H9 (cell line): ENCODE data around the gene KIF12. TPM values are rescaled to one million over a fixed set of nuclear protein-coding genes. Genes with fewer than 3 reads are reported as not detected.

Experiments
- DNase-seq: peaks from one replicate; pipeline ENCODE4 v3.0.0-alpha.2; 2017
- H2AFZ ChIP-seq: one replicate; pipeline ENCODE4 v1.6.1; 2013; ENCODE audit warnings: mild to moderate bottlenecking, low read length, control low read depth, moderate library complexity
- H2AK5ac ChIP-seq: 2 replicates; pipeline ENCODE4 v1.6.1; 2013; ENCODE audit warnings: low read length, control low read depth, mixed read lengths; ENCODE audit not compliant: insufficient read length
- H2BK120ac ChIP-seq: one replicate; pipeline ENCODE4 v1.6.1; 2013; ENCODE audit warnings: low read depth, mild to moderate bottlenecking, low read length, control low read depth, inconsistent platforms; ENCODE audit not compliant: poor library complexity, severe bottlenecking
- H2BK12ac ChIP-seq: 2 replicates; pipeline ENCODE4 v1.6.1; 2013; ENCODE audit warnings: low read length, control low read depth, mixed read lengths, low read depth; ENCODE audit not compliant: insufficient read length
- H2BK15ac ChIP-seq: 2 replicates; pipeline ENCODE4 v1.6.1; 2013; ENCODE audit warnings: low read depth, low read length, control low read depth
- H2BK20ac ChIP-seq: one replicate; pipeline ENCODE4 v1.6.1; 2013; ENCODE audit warnings: low read depth, mild to moderate bottlenecking, low read length, control low read depth, inconsistent platforms; ENCODE audit not compliant: poor library complexity, severe bottlenecking
- H2BK5ac ChIP-seq: 2 replicates; pipeline ENCODE4 v1.6.1; 2013; ENCODE audit warnings: low read length, control low read depth, mixed read lengths; ENCODE audit not compliant: insufficient read length
- H3K14ac ChIP-seq: 2 replicates; pipeline ENCODE4 v1.6.1; 2013; ENCODE audit warnings: low read length, control low read depth; ENCODE audit not compliant: insufficient read depth
- H3K18ac ChIP-seq: 2 replicates; pipeline ENCODE4 v1.6.1; 2013; ENCODE audit warnings: low read depth, mild to moderate bottlenecking, mixed read lengths, low read length, control low read depth; ENCODE audit not compliant: insufficient read length
- H3K23ac ChIP-seq: 2 replicates; pipeline ENCODE4 v1.6.1; 2013; ENCODE audit warnings: low read length, control low read depth, mixed read lengths, low read depth; ENCODE audit not compliant: insufficient read length
- H3K23me2 ChIP-seq: 2 replicates; pipeline ENCODE4 v1.6.1; 2013; ENCODE audit warnings: low read depth, mild to moderate bottlenecking, mixed read lengths, low read length, control low read depth; ENCODE audit not compliant: insufficient read length, poor library complexity, severe bottlenecking
- H3K27ac ChIP-seq: 2 replicates; pipeline ENCODE4 v1.5.1; 2013; ENCODE audit warnings: low read length, control low read depth, mixed read lengths, low read depth; ENCODE audit not compliant: insufficient read length
- H3K27me3 ChIP-seq: 2 replicates; pipeline ENCODE4 v1.6.1; 2013; ENCODE audit warnings: low read length, control low read depth, inconsistent platforms; ENCODE audit not compliant: insufficient read depth
- H3K4ac ChIP-seq: 2 replicates; pipeline ENCODE4 v1.6.1; 2013; ENCODE audit warnings: low read depth, mild to moderate bottlenecking, control low read depth, inconsistent platforms, low read length, moderate library complexity
- H3K4me1 ChIP-seq: 2 replicates; pipeline ENCODE4 v1.6.1; 2013; ENCODE audit warnings: low read length, control low read depth, inconsistent platforms; ENCODE audit not compliant: insufficient read depth
- H3K4me2 ChIP-seq: 2 replicates; pipeline ENCODE4 v1.6.1; 2013; ENCODE audit warnings: low read length, control low read depth, mixed read lengths; ENCODE audit not compliant: insufficient read length, insufficient read depth
- H3K56ac ChIP-seq: 2 replicates; pipeline ENCODE4 v1.6.1; 2013; ENCODE audit warnings: low read depth, mild to moderate bottlenecking, mixed read lengths, low read length, control low read depth; ENCODE audit not compliant: insufficient read length
- H3K79me1 ChIP-seq: 2 replicates; pipeline ENCODE4 v1.6.1; 2013; ENCODE audit warnings: low read depth, mild to moderate bottlenecking, moderate library complexity, low read length, control low read depth, inconsistent platforms; ENCODE audit not compliant: insufficient read depth, poor library complexity, severe bottlenecking
- H3K79me2 ChIP-seq: 2 replicates; pipeline ENCODE4 v1.6.1; 2013; ENCODE audit warnings: low read length, control low read depth, inconsistent platforms; ENCODE audit not compliant: insufficient read depth
- H3K9ac ChIP-seq: 2 replicates; pipeline ENCODE4 v1.6.1; 2013; ENCODE audit warnings: low read length, control low read depth, mixed read lengths; ENCODE audit not compliant: insufficient read length; ENCODE audit errors: extremely low read depth
- H3K9me3 ChIP-seq: one replicate; pipeline ENCODE4 v1.6.1; 2013; ENCODE audit warnings: low read depth, low read length, inconsistent platforms; ENCODE audit not compliant: control insufficient read depth
- H3T11ph ChIP-seq: one replicate; pipeline ENCODE4 v1.6.1; 2013; ENCODE audit warnings: mild to moderate bottlenecking, low read length, control low read depth, inconsistent platforms
- H4K20me1 ChIP-seq: one replicate; pipeline ENCODE4 v1.6.1; 2013; ENCODE audit not compliant: control insufficient read depth, insufficient read length, insufficient read depth
- H4K5ac ChIP-seq: 2 replicates; pipeline ENCODE4 v1.6.1; 2013; ENCODE audit warnings: low read depth, mild to moderate bottlenecking, mixed read lengths, low read length, control low read depth; ENCODE audit not compliant: insufficient read length
- H4K8ac ChIP-seq: replicated peaks from 2 replicates; pipeline ENCODE4 v1.6.1; 2013; ENCODE audit warnings: low read length, control low read depth, mixed read lengths, low read depth; ENCODE audit not compliant: insufficient read length
- H4K91ac ChIP-seq: 2 replicates; pipeline ENCODE4 v1.6.1; 2013; ENCODE audit warnings: low read depth, mild to moderate bottlenecking, moderate library complexity, mixed read lengths, low read length, control low read depth; ENCODE audit not compliant: insufficient read length
- H3K27ac Mint-ChIP-seq, 3 experiments: 2 replicates in 2 of 3; 3 replicates in 1 of 3; pipeline ENCODE4 v1.8.0; 2020 to 2021; ENCODE audit warnings: mixed read lengths in 3 of 3, mild to moderate bottlenecking in 1 of 3, moderate library complexity in 1 of 3
- H3K27me3 Mint-ChIP-seq: 2 replicates; pipeline ENCODE4 v1.8.0; 2021; ENCODE audit warnings: low read depth, mild to moderate bottlenecking, moderate library complexity, mixed read lengths
- H3K36me3 Mint-ChIP-seq, 3 experiments: 2 replicates in 2 of 3; 3 replicates in 1 of 3; pipeline ENCODE4 v1.8.0; 2020 to 2021; ENCODE audit warnings: low read depth in 3 of 3, mixed read lengths in 3 of 3; ENCODE audit not compliant: insufficient read depth in 1 of 3
- H3K4me1 Mint-ChIP-seq, 2 experiments: 2 replicates each; pipeline ENCODE4 v1.8.0; 2020; ENCODE audit warnings: mixed read lengths in 2 of 2
- H3K4me3 Mint-ChIP-seq, 2 experiments: 2 replicates in 1 of 2; 3 replicates in 1 of 2; pipeline ENCODE4 v1.8.0; 2020 to 2021; ENCODE audit warnings: mild to moderate bottlenecking in 2 of 2, mixed read lengths in 2 of 2, moderate library complexity in 1 of 2
- H3K9me3 Mint-ChIP-seq, 2 experiments: 2 replicates in 1 of 2; 3 replicates in 1 of 2; pipeline ENCODE4 v1.8.0; 2020; ENCODE audit warnings: mild to moderate bottlenecking in 2 of 2, mixed read lengths in 2 of 2, moderate library complexity in 1 of 2
- WGBS: extraction: QIAGEN DNeasy Blood & Tissue Kit; methylation state at CpG from one replicate; pipeline ENCODE4 v1.1.7; 2013; ENCODE audit warnings: missing lambda C conversion rate, low lambda C conversion rate, mixed read lengths; ENCODE audit not compliant: insufficient read length; ENCODE audit errors: extremely low coverage; 5-methylcytosine and 5-hydroxymethylcytosine counted together
- total RNA-seq: library from RNA; stranded (reverse); gene quantifications from 2 replicates; pipeline ENCODE4 v1.2.1, GENCODE V29; 2021
- TF ChIP-seq, protein P1 (sequence below): fragments of 200-600 bp; sonication (generic); conservative IDR thresholded peaks from 3 replicates; pipeline ENCODE4 v1.8.0; 2021; ENCODE audit warnings: antibody characterized with exemption, mild to moderate bottlenecking

Gene KIF12
- total RNA-seq, 1 experiment from 2014 or later = 3.3 TPM

GRCh38 chr9:114080195-114080772 lies 18.8 kb downstream of the KIF12 start:
- Histone ChIP-seq H4K91ac (no peak overlapping the region), H2BK15ac (no peak overlapping the region), H3K79me2 (no peaks in the 10 kb centered on the region), H3K9ac (no peak overlapping the region), H3K56ac (no peak overlapping the region), H2AK5ac (no peak overlapping the region), H2BK5ac (no peak overlapping the region), H2BK12ac (no peak overlapping the region), H3K27me3 (no peaks in the 10 kb centered on the region), H2AFZ (no peak overlapping the region), H3K18ac (no peak overlapping the region), H3K4ac (no peak overlapping the region), H3K4me1 (no peaks in the 10 kb centered on the region), H4K5ac (no peak overlapping the region), H2BK120ac (no peak overlapping the region), H3K23me2 (no peaks in the 10 kb centered on the region), H3K4me2 (no peak overlapping the region), H4K8ac (no peak overlapping the region), H3K9me3 (no peaks in the 10 kb centered on the region), H4K20me1 (no peaks in the 10 kb centered on the region), H3K14ac (no peak overlapping the region), H3K23ac (no peak overlapping the region), H3T11ph (no peak overlapping the region), H3K79me1 (no peaks in the 10 kb centered on the region), H2BK20ac (no peak overlapping the region), H3K27ac (no peak overlapping the region)
- WGBS = no CpG with 5 or more reads among the region's 5 CpGs
- Mint-ChIP-seq H3K27ac (no peak overlapping the region), H3K27me3 (peaks cover 35% of the 10 kb centered on the region), H3K4me1 (peaks cover 7 to 8% of the 10 kb centered on the region in 2 experiments; a peak in 3 of 4 replicates), H3K36me3 (no peaks in the 10 kb centered on the region), H3K9me3 (no peaks in the 10 kb centered on the region), H3K4me3 (no peak overlapping the region)
- TF ChIP-seq, protein P1, sequence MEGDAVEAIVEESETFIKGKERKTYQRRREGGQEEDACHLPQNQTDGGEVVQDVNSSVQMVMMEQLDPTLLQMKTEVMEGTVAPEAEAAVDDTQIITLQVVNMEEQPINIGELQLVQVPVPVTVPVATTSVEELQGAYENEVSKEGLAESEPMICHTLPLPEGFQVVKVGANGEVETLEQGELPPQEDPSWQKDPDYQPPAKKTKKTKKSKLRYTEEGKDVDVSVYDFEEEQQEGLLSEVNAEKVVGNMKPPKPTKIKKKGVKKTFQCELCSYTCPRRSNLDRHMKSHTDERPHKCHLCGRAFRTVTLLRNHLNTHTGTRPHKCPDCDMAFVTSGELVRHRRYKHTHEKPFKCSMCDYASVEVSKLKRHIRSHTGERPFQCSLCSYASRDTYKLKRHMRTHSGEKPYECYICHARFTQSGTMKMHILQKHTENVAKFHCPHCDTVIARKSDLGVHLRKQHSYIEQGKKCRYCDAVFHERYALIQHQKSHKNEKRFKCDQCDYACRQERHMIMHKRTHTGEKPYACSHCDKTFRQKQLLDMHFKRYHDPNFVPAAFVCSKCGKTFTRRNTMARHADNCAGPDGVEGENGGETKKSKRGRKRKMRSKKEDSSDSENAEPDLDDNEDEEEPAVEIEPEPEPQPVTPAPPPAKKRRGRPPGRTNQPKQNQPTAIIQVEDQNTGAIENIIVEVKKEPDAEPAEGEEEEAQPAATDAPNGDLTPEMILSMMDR = no peak
- DNase-seq = no peak
